SK-N-MC (cell line): ENCODE results near the gene TPD52L2.

ENCODE experiments used
- FOXP2 ChIP-seq: optimal IDR thresholded peaks from 2 replicates; pipeline ENCODE3; 2011; ENCODE audit warnings: mild to moderate bottlenecking, moderate library complexity; ENCODE audit not compliant: insufficient read depth; ENCODE audit errors: extremely low read length, control extremely low read depth
- POLR2AphosphoS5 ChIP-seq: IDR thresholded peaks from 2 replicates; pipeline ENCODE4 v1.6.1; 2012; ENCODE audit warnings: mild to moderate bottlenecking, low read depth, low read length, borderline replicate concordance

DNA sequence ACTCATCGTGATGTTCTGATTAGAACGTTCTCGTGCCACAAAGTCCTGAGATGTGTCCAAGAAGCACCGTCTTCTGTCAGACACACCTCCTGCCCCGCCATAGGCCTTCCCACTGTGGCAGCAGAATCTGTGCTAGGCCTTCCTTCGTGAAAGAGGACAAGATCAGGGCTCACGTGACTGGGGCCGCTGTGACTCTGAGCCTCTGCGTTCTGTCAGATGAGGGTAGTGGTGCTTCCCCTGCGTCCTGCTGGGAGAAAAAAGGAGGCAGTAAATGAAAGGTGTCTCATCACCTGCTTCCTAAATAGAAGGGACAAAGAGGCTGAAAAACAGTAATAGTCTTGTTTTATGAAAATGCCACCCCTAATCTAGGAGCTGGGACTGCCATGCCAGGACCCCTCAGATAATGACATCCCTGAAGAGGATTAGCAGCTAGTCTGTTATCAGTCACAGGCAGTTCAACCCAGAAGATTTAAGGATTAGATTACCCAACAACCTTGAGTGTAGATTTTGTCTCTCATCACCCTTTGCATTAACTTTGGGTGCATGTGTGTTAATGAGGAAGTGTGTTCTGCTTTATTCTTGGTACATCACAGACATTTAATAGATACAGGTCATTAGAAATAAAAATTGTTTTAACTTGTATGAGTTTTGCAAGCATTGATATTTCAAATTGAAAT is 34.0 kb downstream of the TPD52L2 start:
- TF ChIP-seq POLR2AphosphoS5 (no peak), FOXP2 (no peak)
